Skeletal muscle cell (primary cell): ENCODE measurements around the gene SLC4A9.

Experiments
- DNase-seq: peaks from one replicate; pipeline ENCODE4 v3.0.0-alpha.2; 2010; ENCODE audit warnings: low read depth
- H3K4me3 ChIP-seq: 2 replicates; pipeline ENCODE4 v1.5.1; 2011; ENCODE audit warnings: low read depth, mild to moderate bottlenecking, control low read depth, low read length, moderate library complexity

The SLC4A9 gene

GRCh38 chr5:140424135-140424534 is 64.1 kb downstream of the SLC4A9 start:
- no peak for DNase-seq
- H3K4me3 ChIP-seq: no peak overlapping the region
